ENCODE data around the gene ANKRD18A. TPM values are rescaled to one million over a fixed set of nuclear protein-coding genes. Genes with fewer than 3 reads are reported as not detected.
A peak's percentile ranks its signal among the peaks of the same experiment; 100 is the strongest.

Gene ANKRD18A
- total and polyA plus RNA-seq, 2 of the 8 experiments (the other 6 are each of a cell fraction or from before 2014, with no cell fraction given), result 0.68 to 4.0 TPM

GRCh38 chr9:38622288-38622674, 1.9 kb upstream of the ANKRD18A start:
- Histone ChIP-seq H4K91ac (replicated peaks; ENCODE audit: insufficient read length, low read length) (no peak overlapping the region), H2BK20ac (ENCODE audit: low read length) (no peak overlapping the region), H3K36me3 (ENCODE audit: control insufficient read depth in 2 of 4, insufficient read depth in 4 of 4, low read length in 3 of 4) (peaks cover 0 to 3% (median 0%) of the 10 kb centered on the region in 4 experiments; a peak in 1 of 8 replicates), H3K9me3 (ENCODE audit: insufficient read depth in 2 of 2, low read depth in 1 of 2, low read length in 1 of 2) (0 out of 4 replicates have a peak, but pooled peaks cover 3 to 5% of the 10 kb centered on the region in 2 experiments), H3K27ac (ENCODE audit: low read depth, low read length) (no peak overlapping the region), H3K4me2 (ENCODE audit: insufficient read depth in 1 of 2, low read depth in 2 of 2, low read length in 2 of 2) (peak overlapping the region; percentile 86 to 95), H4K5ac (ENCODE audit: insufficient read length, low read depth, low read length) (no peak overlapping the region), H3K4ac (replicated peaks; ENCODE audit: insufficient read length, low read depth, low read length) (no peak overlapping the region), H3K56ac (replicated peaks; ENCODE audit: insufficient read length, low read depth, low read length) (no peak overlapping the region), H3K23ac (ENCODE audit: insufficient read length) (no peak overlapping the region), H2AK5ac (ENCODE audit: low read depth, low read length) (no peak overlapping the region), H2BK5ac (ENCODE audit: low read depth, low read length) (no peak overlapping the region), H2BK12ac (ENCODE audit: low read depth, low read length) (no peak overlapping the region), H3K4me3 (ENCODE audit: extremely low read depth in 1 of 4, insufficient read depth in 2 of 4, low read depth in 3 of 4, low read length in 4 of 4) (peak overlapping the region; percentile 55 to 63 (median 60)), H3K14ac (ENCODE audit: insufficient read length) (no peak overlapping the region), H2AFZ (ENCODE audit: low read length) (peak overlapping the region; percentile 1; the same call in 1 of the 2 replicates), H3K79me1 (ENCODE audit: low read depth, low read length) (no peaks in the 10 kb centered on the region), H2BK15ac (ENCODE audit: low read length) (no peak overlapping the region), H3K79me2 (ENCODE audit: control insufficient read depth in 1 of 2, insufficient read depth in 2 of 2, low read length in 2 of 2) (no peaks in the 10 kb centered on the region), H3K27me3 (replicated peaks in 1 of 4; ENCODE audit: control insufficient read depth in 3 of 4, extremely low read depth in 1 of 4, insufficient read depth in 3 of 4, low read length in 3 of 4) (peaks cover 4 to 32% (median 23%) of the 10 kb centered on the region in 4 experiments), H4K8ac (ENCODE audit: extremely low read depth, insufficient read depth, low read length) (no peak overlapping the region), H3K23me2 (ENCODE audit: low read depth, low read length) (peaks cover 13% of the 10 kb centered on the region; the same call in 1 of the 2 replicates), H2BK120ac (replicated peaks; ENCODE audit: low read depth, low read length) (no peak overlapping the region), H3K18ac (ENCODE audit: extremely low read depth, low read length) (peak overlapping the region; percentile 32; the same call in 1 of the 2 replicates), H4K20me1 (replicated peaks in 1 of 2; ENCODE audit: control insufficient read depth in 1 of 2, insufficient read depth in 2 of 2, low read length in 2 of 2) (no peaks in the 10 kb centered on the region), H3K9ac (replicated peaks in 1 of 4; ENCODE audit: extremely low read depth in 1 of 4, low read depth in 3 of 4, low read length in 3 of 4) (no peak overlapping the region), H3K4me1 (replicated peaks in 1 of 4; ENCODE audit: control insufficient read depth in 3 of 4, insufficient read depth in 4 of 4, low read length in 3 of 4) (peaks cover 0 to 4% (median 1%) of the 10 kb centered on the region in 4 experiments; a peak in 3 of 7 replicates)
- TF ChIP-seq KDM4A (IDR thresholded peaks at IDR 0.05; ENCODE audit: low read depth, low read length, severe bottlenecking) (peak; percentile 55), EZH2 (IDR thresholded peaks at IDR 0.05; ENCODE audit: low read depth, low read length, severe bottlenecking) (peak; percentile 76), GTF2F1 (IDR thresholded peaks at IDR 0.05; ENCODE audit: borderline replicate concordance, low read depth, low read length) (no peak), ASH2L (IDR thresholded peaks at IDR 0.05; ENCODE audit: low read length) (peak; percentile 29), PHF8 (conservative IDR thresholded peaks at IDR 0.05; ENCODE audit: low read depth, low read length) (no peak), POU5F1 (IDR thresholded peaks at IDR 0.05; ENCODE audit: low read depth, low read length) (no peak), SUZ12 (IDR thresholded peaks at IDR 0.05; ENCODE audit: low read length) (peak; percentile 66; the same call in 1 of the 2 replicates), CREB1 (IDR thresholded peaks at IDR 0.05) (peak; percentile 74)
- WGBS, 2 experiments (ENCODE audit: extremely low coverage in 1 of 2, insufficient coverage in 1 of 2, insufficient read length in 1 of 2, insufficient replicate concordance in 2 of 2, low coverage in 1 of 2, low lambda C conversion rate in 2 of 2, missing lambda C conversion rate in 1 of 2), result 3% methylated on average over 29 of the region's 30 CpGs; no CpG with 5 or more reads in 1 of the 2 experiments
- ChIA-PET POLR2A (ENCODE audit: partially characterized antibody) (no interaction called here), CTCF (ENCODE audit: partially characterized antibody) (interaction anchor here (0.7 to 3.8 kb wide), 5 partner anchors 11 to 205 kb away, joined by 3 to 19 read pairs (median 3); no protein-coding TSS in a partner anchor)
- DNase-seq (ENCODE audit: low read depth in 1 of 2, low spot score in 2 of 2), result no peak
- FAIRE-seq, result no peak

All from H1 (cell line).